Spinal cord (tissue), 10 donors: Measurements from ENCODE around the gene ZNF688. TPM values are rescaled to one million over a fixed set of nuclear protein-coding genes. Genes with fewer than 3 reads are reported as not detected.

Source experiments
- DNase-seq, 6 donors: peaks; one replicate each; pipeline versions ENCODE4 v3.0.0 to v3.0.0-alpha.2; 2013 to 2015; ENCODE audit warnings: low spot score in 6 of 6, low read depth in 4 of 6
- H3K27ac ChIP-seq: one replicate; pipeline ENCODE4 v1.5.1; 2013; ENCODE audit warnings: low read depth, low read length, control low read depth
- H3K27me3 ChIP-seq: one replicate; pipeline ENCODE4 v1.6.1; 2013; ENCODE audit warnings: low read length; ENCODE audit not compliant: control insufficient read depth, insufficient read depth
- H3K36me3 ChIP-seq: one replicate; pipeline ENCODE4 v1.6.1; 2013; ENCODE audit warnings: low read length; ENCODE audit not compliant: control insufficient read depth, insufficient read depth
- H3K4me1 ChIP-seq: one replicate; pipeline ENCODE4 v1.6.1; 2013; ENCODE audit warnings: low read length; ENCODE audit not compliant: control insufficient read depth, insufficient read depth
- H3K4me3 ChIP-seq: one replicate; pipeline ENCODE4 v1.5.1; 2013; ENCODE audit warnings: low read depth, low read length, control low read depth
- H3K9me3 ChIP-seq: one replicate; pipeline ENCODE4 v1.6.1; 2013; ENCODE audit warnings: low read length; ENCODE audit not compliant: control insufficient read depth, insufficient read depth
- WGBS: methylation state at CpG from one replicate; pipeline ENCODE4 v1.1.5; 2013; ENCODE audit warnings: missing lambda C conversion rate; ENCODE audit not compliant: insufficient coverage; 5-methylcytosine and 5-hydroxymethylcytosine counted together
- polyA plus RNA-seq, 2 donors: library from polyadenylated mRNA; unstranded; fragments of 120-200 nt; gene quantifications; one replicate each; pipeline ENCODE4 v1.2.1, GENCODE V29; 2013; ENCODE audit not compliant: insufficient read length in 2 of 2
- total RNA-seq, 2 donors: library from RNA; depleted of rRNA in 1 of 2; stranded (reverse); fragments of 120-200 nt in 1 of 2; fragments of >200 nt in 1 of 2; gene quantifications; one replicate each; pipeline versions ENCODE4 v1.2.3 to v1.2.4, GENCODE V29; 2013 to 2014
- donor health status: healthy.

Gene ZNF688
- total and polyA plus RNA-seq, 4 donors, result 4.5 to 23.0 (median 20.9) TPM

GRCh38 chr16:30569281-30569680 lies 2.2 kb downstream of the ZNF688 start:
- Histone ChIP-seq H3K4me1 (peaks cover 26% of the 10 kb centered on the region), H3K9me3 (no peaks in the 10 kb centered on the region), H3K27me3 (no peaks in the 10 kb centered on the region), H3K4me3 (no peak overlapping the region), H3K36me3 (peaks cover 18% of the 10 kb centered on the region), H3K27ac (no peak overlapping the region)
- DNase-seq, result no peak
- 83% methylated on average over 2 of the region's 3 CpGs for WGBS

DNA sequence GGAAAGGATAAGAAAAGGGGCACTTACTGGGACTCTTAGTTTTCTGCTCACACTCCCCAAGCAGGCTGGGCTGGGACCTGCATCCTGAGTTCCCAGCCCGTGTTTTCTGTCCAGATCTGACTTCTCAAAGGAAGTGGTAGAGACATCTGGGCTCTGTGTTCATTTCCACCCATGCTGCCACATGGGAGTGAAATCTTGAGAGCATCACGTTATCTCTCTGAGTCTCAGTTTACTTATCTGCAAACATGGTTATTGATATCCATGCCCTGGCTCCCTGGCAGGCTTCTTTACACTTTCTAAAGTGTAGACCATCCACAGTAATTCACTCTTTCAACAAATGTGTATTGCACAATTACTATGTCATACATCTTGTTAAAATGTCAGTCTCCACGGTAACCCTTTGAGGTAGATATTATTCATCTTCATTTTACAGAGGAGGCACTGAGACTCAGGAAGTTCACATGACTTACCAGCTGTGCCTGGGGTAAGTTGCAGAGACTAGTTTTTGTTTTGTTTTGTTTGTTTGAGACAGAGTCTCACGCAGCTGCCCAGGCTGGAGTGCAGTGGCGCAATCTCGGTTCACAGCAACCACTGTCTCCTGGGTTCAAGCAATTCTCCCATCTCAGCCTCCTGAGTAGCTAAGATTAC lies 3.4 kb downstream of the ZNF688 start:
- Histone ChIP-seq H3K27ac (no peak overlapping the region), H3K4me1 (peaks cover 26% of the 10 kb centered on the region), H3K4me3 (no peak overlapping the region), H3K27me3 (no peaks in the 10 kb centered on the region), H3K36me3 (peaks cover 15% of the 10 kb centered on the region), H3K9me3 (no peaks in the 10 kb centered on the region)
- WGBS, result 23% methylated on average over 2 of the region's 6 CpGs
- DNase-seq, result no peak

DNA sequence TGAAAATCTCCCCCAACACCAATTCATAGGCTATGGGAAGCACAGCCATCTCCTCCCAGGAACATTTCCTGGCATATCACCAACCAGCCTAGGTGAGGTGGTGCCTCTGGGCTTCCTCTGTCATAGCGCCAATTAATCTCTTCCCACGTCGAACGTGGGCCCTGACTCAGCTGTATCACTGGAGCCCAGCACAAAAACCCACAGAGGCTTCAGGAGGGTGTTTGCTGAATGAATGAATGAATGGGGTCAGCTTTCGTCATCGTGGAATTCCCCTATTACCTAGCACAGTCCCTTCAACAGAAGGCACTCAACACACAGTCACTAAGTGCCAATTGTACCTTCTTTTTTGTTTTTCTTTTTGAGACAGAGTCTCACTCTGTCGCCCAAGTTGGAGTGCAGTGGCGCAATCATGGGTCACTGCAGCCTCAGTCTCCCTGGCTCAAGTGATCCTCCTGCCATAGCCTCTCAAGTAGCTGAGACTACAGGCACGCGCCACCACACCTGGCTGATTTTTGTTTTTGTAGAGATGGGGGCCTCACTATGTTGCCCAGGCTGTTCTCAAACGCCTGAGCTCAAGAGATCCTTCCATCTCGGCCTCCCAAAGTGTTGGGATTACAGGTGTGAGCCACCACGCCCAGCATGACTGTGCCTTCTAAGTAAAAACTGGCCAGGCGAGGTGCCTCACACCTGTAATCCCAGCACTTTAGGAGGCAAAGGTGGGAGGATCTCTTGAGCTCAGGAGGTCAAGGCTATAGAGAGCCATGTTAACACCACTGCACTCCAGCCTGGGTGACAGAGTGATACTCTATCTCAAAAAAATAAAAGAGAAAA lies 4.1 kb downstream of the ZNF688 start:
- Histone ChIP-seq H3K36me3 (peaks cover 15% of the 10 kb centered on the region), H3K27me3 (no peaks in the 10 kb centered on the region), H3K4me3 (no peak overlapping the region), H3K9me3 (no peaks in the 10 kb centered on the region), H3K4me1 (peaks cover 20% of the 10 kb centered on the region), H3K27ac (no peak overlapping the region)
- no peak for DNase-seq
- 99% methylated on average over 6 of the region's 14 CpGs for WGBS

DNA sequence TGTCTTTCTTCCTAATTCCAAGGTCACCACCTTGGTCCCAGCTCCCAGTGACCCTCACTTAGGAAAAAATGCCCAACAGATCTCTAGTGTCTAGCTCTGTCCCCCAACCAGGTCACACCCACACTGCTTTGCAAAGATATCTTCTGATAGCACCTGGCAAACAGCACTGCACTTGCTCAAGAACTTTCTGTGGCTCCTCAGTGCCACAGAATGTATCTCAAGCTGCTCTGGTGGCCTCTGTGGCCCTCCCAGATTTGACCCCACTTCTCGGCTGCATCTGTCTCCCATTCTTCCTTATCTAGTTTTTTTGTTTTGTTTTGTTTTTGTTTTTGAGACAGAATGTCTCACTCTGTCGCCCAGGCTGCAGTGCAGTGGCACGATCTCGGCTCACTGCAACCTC lies 5.0 kb downstream of the ZNF688 start:
- Histone ChIP-seq H3K36me3 (peaks cover 15% of the 10 kb centered on the region), H3K4me3 (no peak overlapping the region), H3K27me3 (no peaks in the 10 kb centered on the region), H3K27ac (no peak overlapping the region), H3K4me1 (peaks cover 17% of the 10 kb centered on the region), H3K9me3 (no peaks in the 10 kb centered on the region)
- 100% methylated on average over 2 of the region's 4 CpGs for WGBS
- DNase-seq, result no peak

- no peak for DNase-seq
- no peaks in the 10 kb centered on the region for H3K9me3 ChIP-seq
- no peak overlapping the region for H3K27ac ChIP-seq
- peaks cover 15% of the 10 kb centered on the region for H3K36me3 ChIP-seq
- WGBS, result 72% methylated on average over 8 of the region's 8 CpGs
- H3K4me1 ChIP-seq, result peaks cover 19% of the 10 kb centered on the region
- H3K27me3 ChIP-seq, result peaks cover 2% of the 10 kb centered on the region
- H3K4me3 ChIP-seq, result no peak overlapping the region
Observed at GRCh38 chr16:30565984-30566383, 5.5 kb downstream of the ZNF688 start.

- WGBS, result 69% methylated on average over 2 of the region's 7 CpGs
- H3K27ac ChIP-seq, result no peak overlapping the region
- H3K4me3 ChIP-seq, result no peak overlapping the region
- peaks cover 2% of the 10 kb centered on the region for H3K27me3 ChIP-seq
- no peaks in the 10 kb centered on the region for H3K9me3 ChIP-seq
- no peak for DNase-seq
- H3K36me3 ChIP-seq, result peaks cover 15% of the 10 kb centered on the region
- peaks cover 14% of the 10 kb centered on the region for H3K4me1 ChIP-seq
Observed at GRCh38 chr16:30565526-30565925, 6.0 kb downstream of the ZNF688 start.

- Histone ChIP-seq H3K9me3 (no peaks in the 10 kb centered on the region), H3K4me3 (no peak overlapping the region), H3K27ac (no peak overlapping the region), H3K27me3 (peaks cover 2% of the 10 kb centered on the region), H3K36me3 (no peaks in the 10 kb centered on the region), H3K4me1 (peaks cover 22% of the 10 kb centered on the region)
- 91% methylated on average over 12 of the region's 14 CpGs for WGBS
- DNase-seq, result peak in 1 of 6 donors; percentile 5
Observed at GRCh38 chr16:30562021-30562420, 9.5 kb downstream of the ZNF688 start.

GRCh38 chr16:30561089-30561816 lies 10.3 kb downstream of the ZNF688 start:
- Histone ChIP-seq H3K4me3 (peak overlapping the region; percentile 35), H3K9me3 (no peaks in the 10 kb centered on the region), H3K27me3 (peaks cover 2% of the 10 kb centered on the region), H3K4me1 (peaks cover 29% of the 10 kb centered on the region), H3K27ac (no peak overlapping the region), H3K36me3 (peaks cover 3% of the 10 kb centered on the region)
- no peak for DNase-seq
- 29% methylated on average over 38 of the region's 46 CpGs for WGBS

DNA sequence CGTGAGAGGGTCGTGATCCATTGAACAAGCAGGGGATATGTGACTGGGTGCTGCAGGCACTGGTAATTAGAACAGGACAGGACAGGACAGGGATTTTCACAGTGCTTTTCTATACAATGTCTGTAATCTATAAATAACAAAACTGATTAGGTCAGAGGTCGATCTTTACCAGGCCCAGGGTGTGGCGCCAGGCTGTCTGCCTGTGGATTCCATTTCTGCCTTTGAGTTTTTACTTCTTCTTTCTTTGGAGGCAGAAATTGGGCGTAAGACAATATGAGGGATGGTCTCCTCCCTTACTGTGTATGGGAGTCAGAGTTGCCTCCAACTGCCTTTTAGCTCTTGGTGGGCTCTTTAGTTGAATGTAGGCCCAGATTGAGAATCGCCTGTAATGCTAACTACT lies 11.8 kb downstream of the ZNF688 start:
- no peak for DNase-seq
- Histone ChIP-seq H3K4me1 (peaks cover 34% of the 10 kb centered on the region), H3K27ac (no peak overlapping the region), H3K27me3 (peaks cover 2% of the 10 kb centered on the region), H3K9me3 (no peaks in the 10 kb centered on the region), H3K36me3 (peaks cover 18% of the 10 kb centered on the region), H3K4me3 (no peak overlapping the region)
- 100% methylated on average over 2 of the region's 6 CpGs for WGBS
